Activated T-cell treated with anti-CD3 and anti-CD28 coated beads, Interleukin-2, amount 50 U/mL, for 48 hours (primary cell): ENCODE measurements around the gene TMEM176A.
"Not testable (repeated sequence)": the region's sequence is repeated elsewhere in the genome, so short reads cannot be mapped to it uniquely, and the experiment has no call there.

Experiments used
- DNase-seq, 2 experiments: peaks; one replicate each; pipeline ENCODE4 v3.0.0-alpha.2; 2020

Gene TMEM176A

GRCh38 chr7:150788474-150789269 is 11.9 kb upstream of the TMEM176A start:
- DNase-seq, result no peak

- no peak for DNase-seq
These were observed 10.0 kb upstream of the TMEM176A start for GRCh38 chr7:150790416-150791075.

GRCh38 chr7:150791304-150791703 is 9.3 kb upstream of the TMEM176A start:
- DNase-seq, result no peak

- DNase-seq, result no peak
These were observed 8.7 kb upstream of the TMEM176A start for GRCh38 chr7:150791746-150792452.

GRCh38 chr7:150793569-150794238 is 6.9 kb upstream of the TMEM176A start:
- DNase-seq, result no peak

GRCh38 chr7:150797661-150798060 is 2.9 kb upstream of the TMEM176A start:
- DNase-seq, result no peak

GRCh38 chr7:150799156-150799555 is 1.4 kb upstream of the TMEM176A start:
- DNase-seq, result no peak

GRCh38 chr7:150799741-150800580 is 608 bp upstream of the TMEM176A start, which contains the start of gene TMEM176B:
Gene TMEM176B, minus strand, starts transcription at chr7:150800364. Its CDS starts 3,795 bp downstream, at chr7:150796569.
- no peak for DNase-seq

- DNase-seq, result no peak
These were observed 825 bp downstream of the TMEM176A start for GRCh38 chr7:150801242-150801945.

GRCh38 chr7:150801946-150802771 is 1.6 kb downstream of the TMEM176A start:
- no peak for DNase-seq

- DNase-seq, result no peak
These were observed 2.7 kb downstream of the TMEM176A start for GRCh38 chr7:150803161-150803860.

- DNase-seq, result no peak
These were observed 4.2 kb downstream of the TMEM176A start for GRCh38 chr7:150804802-150805201.

GRCh38 chr7:150805864-150806263 is 5.3 kb downstream of the TMEM176A start:
- no peak for DNase-seq

- DNase-seq, result no peak
These were observed 5.9 kb downstream of the TMEM176A start for GRCh38 chr7:150806454-150806853.

- no peak for DNase-seq
These were observed 6.3 kb downstream of the TMEM176A start for GRCh38 chr7:150806863-150807262.

GRCh38 chr7:150807616-150808438 is 7.3 kb downstream of the TMEM176A start:
- not testable (repeated sequence) for DNase-seq

- no peak for DNase-seq
These were observed 13.9 kb downstream of the TMEM176A start for GRCh38 chr7:150814328-150815001.

- no peak for DNase-seq
These were observed 18.4 kb downstream of the TMEM176A start for GRCh38 chr7:150818971-150819370.
